Panc1 (cell line): ENCODE results near the gene TMEM150B. TPM values are rescaled to one million over a fixed set of nuclear protein-coding genes. Genes with fewer than 3 reads are reported as not detected.

Experiments
- ATAC-seq: fragments of 200-7000 bp; cut with Tn5 transposase; 2 replicates; pipeline ENCODE4 v1.9.1; 2020; ENCODE audit warnings: mild to moderate bottlenecking, moderate library complexity
- BruUV-seq: library from RNA; stranded (reverse); fragments of 400-500 nt; replicated peaks from 2 replicates; lab custom pipeline; 2021; lab: Mats Ljungman, UMichigan
- CTCF ChIA-PET: fragments of 300-600 bp; sonication (Branson Sonifier 250); formaldehyde crosslinking; loops from one replicate; lab custom pipeline; 2022; ENCODE audit warnings: antibody characterized with exemption; lab: Charles Lee
- POLR2A ChIA-PET: fragments of 300-600 bp; sonication (Branson Sonifier 250); formaldehyde crosslinking; loops from one replicate; lab custom pipeline; 2022; ENCODE audit warnings: antibody characterized with exemption; lab: Charles Lee
- DNase-seq: peaks from one replicate; pipeline ENCODE4 v3.0.0-alpha.2; 2010; ENCODE audit warnings: low read depth, low spot score
- H3K27ac ChIP-seq: 2 replicates; pipeline ENCODE4 v1.5.1; 2011; ENCODE audit warnings: mild to moderate bottlenecking, low read length, inconsistent platforms
- H3K27me3 ChIP-seq: fragments of 200-500 bp; sonication (Bioruptor generic); 2 replicates; pipeline ENCODE4 v1.6.0; 2014; ENCODE audit warnings: low read length, inconsistent platforms; ENCODE audit not compliant: control insufficient read depth, insufficient read depth
- H3K36me3 ChIP-seq: fragments of 200-500 bp; sonication (Bioruptor generic); 2 replicates; pipeline ENCODE4 v1.5.1; 2014; ENCODE audit warnings: inconsistent platforms, mild to moderate bottlenecking, low read length, moderate library complexity; ENCODE audit not compliant: control insufficient read depth, insufficient read depth
- H3K4me1 ChIP-seq: 2 replicates; pipeline ENCODE4 v1.5.1; 2011; ENCODE audit warnings: inconsistent platforms, mild to moderate bottlenecking, low read length, moderate library complexity; ENCODE audit not compliant: control insufficient read depth, insufficient read depth
- H3K4me3 ChIP-seq, 2 experiments: 2 replicates each; pipeline ENCODE4 v1.5.1; 2011 to 2012; ENCODE audit warnings: low read depth in 2 of 2, low read length in 2 of 2, mild to moderate bottlenecking in 2 of 2, inconsistent platforms in 1 of 2, moderate library complexity in 1 of 2
- H3K9me3 ChIP-seq: fragments of 200-500 bp; sonication (Bioruptor generic); 2 replicates; pipeline ENCODE4 v1.5.1; 2014; ENCODE audit warnings: low read depth, mild to moderate bottlenecking, inconsistent platforms, low read length, moderate library complexity; ENCODE audit not compliant: control insufficient read depth, insufficient read depth
- POLR2AphosphoS5 ChIP-seq: IDR thresholded peaks from 2 replicates; pipeline ENCODE4 v1.6.1; 2012; ENCODE audit warnings: mild to moderate bottlenecking, low read depth, low read length, moderate library complexity
- REST ChIP-seq, 2 experiments: IDR thresholded peaks; 2 replicates each; pipeline ENCODE4 v1.6.1; 2011 to 2012; ENCODE audit warnings: low read depth in 2 of 2, control low read depth in 1 of 2, low read length in 1 of 2, mild to moderate bottlenecking in 1 of 2, moderate library complexity in 1 of 2; ENCODE audit not compliant: insufficient read depth in 1 of 2
- SIN3A ChIP-seq: IDR thresholded peaks from 2 replicates; pipeline ENCODE4 v1.6.1; 2012; ENCODE audit warnings: low read depth, mild to moderate bottlenecking, low read length, moderate library complexity, borderline replicate concordance; ENCODE audit not compliant: insufficient read depth
- TCF7L2 ChIP-seq: IDR thresholded peaks from 2 replicates; pipeline ENCODE4 v1.6.1; 2011; ENCODE audit warnings: mild to moderate bottlenecking, low read depth, low read length, inconsistent platforms
- in situ Hi-C: cut with HindIII; loops from 2 replicates; pipeline ENCODE4 v1.10.0; 2016; ENCODE audit warnings: low sequenced_read_pairs, low pct_unique_long_range_greater_than_20kb
- intact Hi-C: fragments of 100-400 bp; cut with micrococcal nuclease; formaldehyde crosslinking; loops from one replicate; pipeline ENCODE4 v1.10.0; 2022; ENCODE audit not compliant: unreplicated experiment
- total RNA-seq: library from RNA; stranded (reverse); gene quantifications from one replicate; pipeline ENCODE4 v1.2.1, GENCODE V29; 2021; ENCODE audit not compliant: unreplicated experiment
- TF ChIP-seq, protein P1 (sequence below): fragments of 450-650 bp; IDR thresholded peaks from 2 replicates; pipeline ENCODE4 v1.5.1; 2017; ENCODE audit warnings: mild to moderate bottlenecking

TMEM150B gene
- total RNA-seq, 1 experiment from 2014 or later = not detected

GRCh38 chr19:55312621-55313512, 12.3 kb downstream of the TMEM150B start:
- no TSS peak for BruUV-seq
- Histone ChIP-seq H3K27ac (no peak overlapping the region), H3K27me3 (no peaks in the 10 kb centered on the region), H3K4me1 (no peaks in the 10 kb centered on the region), H3K9me3 (no peaks in the 10 kb centered on the region), H3K4me3 (no peak overlapping the region), H3K36me3 (no peaks in the 10 kb centered on the region)
- TF ChIP-seq SIN3A = no peak
- TF ChIP-seq POLR2AphosphoS5 = no peak
- no peak for TF ChIP-seq TCF7L2
- TF ChIP-seq, protein P1, sequence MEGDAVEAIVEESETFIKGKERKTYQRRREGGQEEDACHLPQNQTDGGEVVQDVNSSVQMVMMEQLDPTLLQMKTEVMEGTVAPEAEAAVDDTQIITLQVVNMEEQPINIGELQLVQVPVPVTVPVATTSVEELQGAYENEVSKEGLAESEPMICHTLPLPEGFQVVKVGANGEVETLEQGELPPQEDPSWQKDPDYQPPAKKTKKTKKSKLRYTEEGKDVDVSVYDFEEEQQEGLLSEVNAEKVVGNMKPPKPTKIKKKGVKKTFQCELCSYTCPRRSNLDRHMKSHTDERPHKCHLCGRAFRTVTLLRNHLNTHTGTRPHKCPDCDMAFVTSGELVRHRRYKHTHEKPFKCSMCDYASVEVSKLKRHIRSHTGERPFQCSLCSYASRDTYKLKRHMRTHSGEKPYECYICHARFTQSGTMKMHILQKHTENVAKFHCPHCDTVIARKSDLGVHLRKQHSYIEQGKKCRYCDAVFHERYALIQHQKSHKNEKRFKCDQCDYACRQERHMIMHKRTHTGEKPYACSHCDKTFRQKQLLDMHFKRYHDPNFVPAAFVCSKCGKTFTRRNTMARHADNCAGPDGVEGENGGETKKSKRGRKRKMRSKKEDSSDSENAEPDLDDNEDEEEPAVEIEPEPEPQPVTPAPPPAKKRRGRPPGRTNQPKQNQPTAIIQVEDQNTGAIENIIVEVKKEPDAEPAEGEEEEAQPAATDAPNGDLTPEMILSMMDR = no peak
- no peak for TF ChIP-seq REST (IDR thresholded peaks at IDR 0.05; ENCODE audit: insufficient read depth in 1 of 2, low read depth in 2 of 2, low read length in 1 of 2)
- ChIA-PET CTCF (interaction anchor here (1.5 kb wide), 1 partner anchor 11 kb away, joined by 3 read pairs; no protein-coding TSS in a partner anchor), POLR2A (no interaction called here)
- ATAC-seq (peak; percentile 26; the same call in 1 of the 2 replicates), DNase-seq (no peak)
- intact Hi-C loops = no loop called here
- in situ Hi-C loops = no loop called here

DNA sequence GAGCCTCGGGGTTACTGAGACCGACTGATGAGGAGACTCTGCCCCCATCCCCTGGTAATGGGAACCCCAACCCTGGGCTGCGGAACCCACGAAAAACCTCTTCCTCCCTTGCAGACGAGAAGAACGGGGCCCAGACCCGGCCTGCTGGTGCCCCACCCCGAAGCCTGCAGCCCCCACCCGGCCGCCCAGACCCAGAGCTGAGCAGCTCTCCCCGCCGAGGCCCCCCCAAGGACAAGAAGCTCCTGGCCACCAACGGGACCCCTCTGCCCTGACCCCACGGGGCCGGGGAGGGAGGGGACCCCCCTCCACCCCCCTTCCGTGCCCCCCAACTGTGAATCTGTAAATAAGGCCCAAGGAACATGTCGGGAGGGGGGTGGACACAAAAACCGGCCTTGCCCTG, 13.3 kb downstream of the TMEM150B start:
- H3K36me3 ChIP-seq = no peaks in the 10 kb centered on the region
- ChIA-PET CTCF (interaction anchor here (1.5 kb wide), 1 partner anchor 10 kb away, joined by 3 read pairs; no protein-coding TSS in a partner anchor), POLR2A (no interaction called here)
- intact Hi-C loops = no loop called here
- no peak for ATAC-seq
- in situ Hi-C loops = no loop called here
- H3K9me3 ChIP-seq = no peaks in the 10 kb centered on the region
- H3K27ac ChIP-seq = no peak overlapping the region
- TF ChIP-seq SIN3A = no peak
- TF ChIP-seq POLR2AphosphoS5 = no peak
- no peak for TF ChIP-seq REST (IDR thresholded peaks at IDR 0.05; ENCODE audit: insufficient read depth in 1 of 2, low read depth in 2 of 2, low read length in 1 of 2)
- TF ChIP-seq TCF7L2 = no peak
- TF ChIP-seq, protein P1 = no peak
- no TSS peak for BruUV-seq
- no peaks in the 10 kb centered on the region for H3K4me1 ChIP-seq
- H3K27me3 ChIP-seq = no peaks in the 10 kb centered on the region
- H3K4me3 ChIP-seq = no peak overlapping the region
- no peak for DNase-seq
